AG08395 (cell line): Measurements from ENCODE around the gene CMTM6.
"Not testable (repeated sequence)": the region's sequence is repeated elsewhere in the genome, so short reads cannot be mapped to it uniquely, and the experiment has no call there.

Experiments used
- DNase-seq: peaks from one replicate; pipeline ENCODE4 v3.0.0; 2012; ENCODE audit warnings: mixed read lengths, low spot score

Gene CMTM6

DNA sequence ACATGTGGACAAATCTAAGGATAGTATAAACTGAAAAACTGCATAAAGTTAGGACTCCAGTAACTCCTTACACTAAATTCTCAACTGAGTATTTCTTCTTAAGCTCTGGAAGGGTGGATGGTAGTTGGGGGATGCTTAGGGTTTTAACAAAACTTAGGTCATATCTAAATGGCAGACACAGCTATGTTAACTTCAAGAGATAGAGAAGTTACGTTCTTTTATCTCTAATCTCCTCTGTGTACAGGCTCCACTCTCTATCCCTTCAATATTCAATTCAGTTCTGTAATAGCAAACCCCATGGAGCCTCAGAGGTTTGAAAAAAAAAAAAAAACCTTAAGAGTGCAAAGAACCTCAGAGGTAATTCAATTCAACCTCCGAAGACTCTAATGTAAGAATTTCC is 3.1 kb downstream of the CMTM6 start:
- no peak for DNase-seq

DNA sequence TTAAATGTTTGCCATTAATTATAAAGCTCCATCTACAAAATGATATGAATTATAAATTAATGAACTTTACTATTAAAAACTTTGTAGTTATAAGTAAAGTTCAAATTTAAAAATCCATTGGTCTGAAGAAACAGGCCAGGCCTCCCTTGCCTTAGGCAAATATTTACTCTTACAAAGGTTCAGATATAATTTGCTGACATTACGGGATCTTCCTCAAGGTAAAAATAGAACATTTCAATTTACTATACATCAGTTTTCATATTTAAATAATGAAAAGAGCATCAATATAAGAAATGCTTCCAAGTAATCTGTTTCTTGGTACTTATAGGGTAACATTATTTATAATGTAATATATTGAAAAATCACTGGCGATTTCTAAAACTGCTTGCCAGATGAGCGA is 3.7 kb downstream of the CMTM6 start:
- DNase-seq = no peak

DNA sequence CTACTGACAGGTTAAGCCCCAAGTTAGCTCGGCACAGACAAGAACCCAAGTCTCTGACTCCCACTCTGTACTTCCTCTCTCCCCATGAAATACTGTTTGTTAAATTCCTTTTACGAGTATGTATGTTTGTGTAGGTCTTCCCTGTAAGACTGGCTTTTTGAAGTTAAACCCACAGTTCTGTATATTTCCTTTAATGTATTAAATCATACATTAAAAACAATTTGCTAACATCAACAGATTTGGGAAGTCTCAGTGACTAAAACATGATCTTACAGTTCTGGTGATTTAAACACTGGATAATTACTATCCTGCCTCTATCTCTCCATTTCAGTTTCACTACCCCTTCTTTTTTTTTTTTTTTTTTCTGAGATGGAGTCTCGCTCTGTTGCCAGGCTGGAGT is 4.4 kb downstream of the CMTM6 start:
- DNase-seq = no peak

DNA sequence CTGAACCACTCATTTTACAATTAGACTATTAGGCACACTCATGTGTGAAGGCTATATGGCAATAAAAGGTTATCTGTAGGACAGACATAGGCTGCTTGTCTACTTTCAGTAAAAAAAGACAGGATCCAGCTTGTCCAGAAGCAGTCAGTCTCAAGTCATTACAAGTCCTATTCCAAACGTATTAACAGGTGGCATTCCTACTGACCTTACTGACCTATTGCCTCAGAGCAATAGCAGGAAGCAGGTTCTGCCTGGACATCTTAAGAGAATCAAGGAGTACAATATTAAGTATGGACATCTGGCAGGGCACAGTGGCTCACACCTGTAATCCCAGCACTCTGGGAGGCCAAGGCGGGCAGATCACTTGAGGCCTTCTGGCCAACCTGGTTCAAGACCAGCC is 7.0 kb downstream of the CMTM6 start:
- no peak for DNase-seq

DNA sequence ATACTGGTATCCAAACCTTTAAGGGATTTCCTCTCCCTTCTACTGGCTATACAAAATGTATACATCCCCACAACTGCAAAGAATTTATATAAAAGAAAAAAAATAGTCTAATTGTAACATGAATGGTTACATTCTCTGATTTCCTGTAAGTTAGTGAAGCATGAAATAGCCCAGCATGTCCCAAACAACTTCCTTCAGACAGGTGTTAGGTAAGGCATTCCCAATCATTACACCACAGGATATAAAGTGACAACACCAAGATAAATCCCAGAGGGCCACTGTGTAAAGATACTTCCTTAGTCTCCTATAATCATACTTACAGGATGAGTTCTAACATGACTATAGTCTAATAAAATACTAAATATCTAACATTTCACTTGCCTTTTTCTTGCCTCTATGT is 7.6 kb downstream of the CMTM6 start:
- DNase-seq = no peak

DNA sequence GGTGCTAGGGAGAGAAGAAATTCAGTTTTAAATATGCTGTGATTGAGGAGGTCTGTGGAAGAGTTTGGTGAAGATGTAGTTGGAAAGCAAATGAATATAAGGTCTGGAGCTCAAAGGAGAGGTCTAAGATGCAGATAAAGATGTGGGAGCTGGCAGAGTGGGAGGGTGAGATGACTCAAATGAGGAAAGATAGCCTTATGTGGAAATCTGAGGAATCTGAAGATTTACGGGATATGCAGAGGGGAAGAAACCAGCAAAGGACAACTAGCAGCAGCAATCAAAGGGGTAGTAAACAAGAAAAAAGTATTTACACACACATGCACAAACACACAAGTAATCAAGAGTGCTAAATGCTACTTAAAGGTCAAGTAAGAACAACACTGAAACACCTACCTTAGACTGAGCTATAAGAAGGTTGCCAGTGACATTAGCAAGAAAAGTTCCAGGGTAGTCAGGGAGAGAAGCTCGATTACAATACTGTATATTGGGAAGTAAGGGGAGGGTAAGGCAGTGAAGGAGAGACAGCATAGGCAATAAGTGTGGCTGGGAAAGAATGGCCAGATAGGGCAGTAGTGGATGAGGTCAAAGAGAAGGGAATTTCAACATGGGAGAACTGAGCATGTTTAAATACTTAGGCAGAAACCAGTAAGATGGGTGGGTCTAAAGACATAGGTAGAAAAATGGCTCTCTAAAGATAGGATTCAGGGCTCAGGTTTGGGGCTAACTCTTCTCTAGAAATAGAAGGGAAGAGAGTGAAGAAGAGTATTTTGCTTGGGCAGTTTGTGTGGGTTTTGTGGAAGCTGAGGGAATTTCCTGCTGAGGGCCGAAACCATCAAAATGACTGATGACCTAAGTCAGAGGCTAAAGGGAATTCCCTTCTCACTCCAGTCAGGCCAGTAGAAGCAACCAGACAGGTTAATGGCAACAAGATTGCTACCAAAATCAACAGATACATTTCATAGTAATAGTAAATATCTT is 8.9 kb downstream of the CMTM6 start:
- no peak for DNase-seq

DNA sequence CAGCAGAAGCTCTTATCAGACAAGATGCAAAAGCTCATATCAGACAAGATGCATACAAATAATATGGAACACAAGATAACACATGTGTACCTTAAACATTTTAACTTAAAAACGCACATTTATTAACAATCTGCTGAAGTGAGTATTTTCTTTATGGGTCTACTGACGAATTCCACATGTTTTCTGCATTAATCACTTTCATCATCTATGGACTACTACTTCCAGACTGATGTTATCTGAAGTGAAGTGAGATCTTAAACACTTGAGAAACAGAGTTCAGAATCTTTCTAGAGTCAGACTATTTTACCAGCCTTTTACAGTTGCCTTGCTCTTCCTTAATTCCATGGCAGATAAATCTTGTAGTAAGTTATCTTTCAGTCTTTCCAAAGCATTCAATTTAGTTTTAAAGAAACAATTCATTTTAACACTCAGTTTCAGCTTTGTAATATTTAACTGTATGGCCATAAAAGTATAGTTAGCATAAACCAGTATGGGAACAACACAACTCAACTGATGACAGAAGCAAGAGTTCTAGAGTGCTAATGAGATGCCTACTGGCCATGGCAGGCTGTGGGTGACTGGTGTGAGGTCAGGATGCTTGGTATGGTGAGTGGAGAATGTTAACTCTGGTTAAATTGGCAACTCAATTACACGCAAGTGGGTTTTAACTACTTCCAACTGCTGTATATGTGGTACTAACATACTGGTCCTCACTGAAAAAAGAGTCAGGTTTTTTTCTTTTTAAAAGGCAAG is 9.8 kb downstream of the CMTM6 start:
- no peak for DNase-seq

DNA sequence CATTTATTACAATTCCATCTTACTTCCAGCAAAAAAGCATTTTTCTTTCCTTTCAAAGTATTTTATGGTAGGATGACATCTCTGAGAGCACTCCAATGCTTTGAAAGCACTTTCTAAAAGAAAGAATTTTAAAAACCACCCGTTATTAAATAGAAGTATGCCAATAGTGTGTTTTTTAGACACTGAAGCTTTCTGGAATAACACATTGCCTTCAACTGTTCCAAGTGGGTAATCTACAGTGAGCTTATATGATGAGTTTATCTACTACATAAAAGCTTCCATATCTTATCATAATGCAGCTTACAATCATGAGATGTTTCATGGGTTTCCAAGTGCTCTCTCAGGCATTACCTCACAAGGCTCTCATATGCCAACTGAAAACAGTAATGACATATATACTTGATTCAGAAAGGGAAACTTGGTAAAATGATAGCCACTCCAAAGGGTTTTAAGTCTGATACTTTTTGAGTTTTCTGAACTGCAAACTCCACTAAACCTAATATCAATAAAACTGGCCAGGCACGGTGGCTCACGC is 14.1 kb downstream of the CMTM6 start:
- DNase-seq = no peak

DNA sequence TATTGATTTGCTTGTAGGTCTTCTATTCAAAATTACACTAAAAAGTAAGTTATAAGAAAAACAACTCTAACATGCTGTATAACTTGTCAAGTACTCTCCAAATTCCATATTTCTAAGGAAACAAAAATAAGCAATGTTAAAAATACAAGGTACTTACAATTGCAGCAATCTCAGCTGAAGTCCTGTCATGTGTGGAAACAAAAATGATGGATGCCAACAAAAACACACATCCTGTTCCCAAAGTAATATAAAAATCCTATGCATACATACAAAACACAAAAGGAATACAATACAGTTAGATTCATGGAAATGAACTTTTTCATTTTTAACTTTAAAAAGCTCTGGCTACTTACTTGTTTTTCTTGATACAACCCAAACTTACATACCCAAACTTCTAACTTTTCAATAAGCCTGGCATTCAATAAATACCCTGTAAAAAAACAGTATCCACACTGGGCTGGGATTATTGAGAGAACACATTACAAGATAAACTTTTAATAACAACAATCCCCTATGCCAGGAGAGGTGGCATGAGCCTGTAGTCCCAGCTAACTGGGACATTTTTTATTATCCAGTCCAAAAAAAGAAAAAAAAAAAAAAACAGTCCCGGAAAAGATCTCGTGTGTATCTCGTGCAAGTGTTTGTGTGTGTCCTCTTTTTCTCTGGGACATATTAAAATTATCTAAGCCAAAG is 14.7 kb downstream of the CMTM6 start:
- DNase-seq = no peak

DNA sequence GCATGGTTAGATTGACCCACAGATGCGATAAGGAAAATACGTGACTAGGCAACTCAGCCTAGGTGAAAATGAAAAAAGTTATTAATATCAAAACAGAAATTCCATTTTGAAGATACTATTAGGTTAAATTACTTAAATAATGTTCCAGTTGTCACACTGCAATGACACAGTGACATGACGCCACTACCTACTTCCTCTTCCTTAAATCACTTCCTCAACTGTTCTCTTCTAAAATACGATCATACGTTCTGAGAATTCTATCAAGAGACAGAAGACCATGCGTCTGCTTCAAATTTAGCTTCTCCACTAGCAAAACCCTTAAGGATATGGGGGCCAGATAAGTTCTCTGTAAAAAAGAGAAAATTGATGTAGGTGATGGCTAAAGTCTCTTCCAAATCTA is 18.2 kb downstream of the CMTM6 start:
- no peak for DNase-seq

DNA sequence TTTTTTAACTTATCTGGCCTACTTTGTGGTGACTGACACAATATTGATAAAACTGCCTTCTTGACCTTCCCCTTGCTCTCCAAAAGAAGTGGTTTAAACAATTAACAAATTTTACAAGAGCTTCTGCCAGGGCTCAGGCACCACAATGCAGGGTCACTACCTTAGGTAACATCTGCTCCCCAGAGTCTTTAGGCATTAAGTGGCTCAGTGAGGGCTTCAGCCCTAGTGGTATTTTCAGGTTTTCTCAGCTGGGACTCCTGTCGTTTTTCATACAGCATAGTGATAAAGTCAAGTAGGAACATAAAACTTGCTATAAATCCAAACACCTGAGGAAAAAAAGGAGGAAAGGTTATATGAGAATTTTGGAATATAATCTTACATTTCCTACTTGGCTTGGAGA is 18.9 kb downstream of the CMTM6 start:
- DNase-seq = no peak

DNA sequence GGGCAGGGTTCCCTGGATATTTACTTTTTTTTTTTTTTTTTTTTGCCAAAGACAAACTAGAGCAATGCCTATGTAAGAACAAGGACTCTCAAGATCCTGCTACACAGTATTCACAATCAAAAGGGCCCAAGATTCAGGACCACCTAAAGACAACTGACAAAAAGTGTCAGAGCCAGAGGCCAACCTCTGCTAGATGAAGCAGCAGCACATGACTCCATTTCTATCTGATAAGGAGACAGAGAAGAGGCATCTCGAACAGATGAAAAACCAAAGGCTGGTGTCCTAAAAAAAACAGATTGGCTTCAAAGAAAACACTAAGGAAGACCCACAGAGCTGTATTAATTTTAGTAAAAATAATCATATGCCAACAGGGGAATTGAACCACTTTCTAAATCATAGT is 20.0 kb downstream of the CMTM6 start:
- DNase-seq = no peak

DNA sequence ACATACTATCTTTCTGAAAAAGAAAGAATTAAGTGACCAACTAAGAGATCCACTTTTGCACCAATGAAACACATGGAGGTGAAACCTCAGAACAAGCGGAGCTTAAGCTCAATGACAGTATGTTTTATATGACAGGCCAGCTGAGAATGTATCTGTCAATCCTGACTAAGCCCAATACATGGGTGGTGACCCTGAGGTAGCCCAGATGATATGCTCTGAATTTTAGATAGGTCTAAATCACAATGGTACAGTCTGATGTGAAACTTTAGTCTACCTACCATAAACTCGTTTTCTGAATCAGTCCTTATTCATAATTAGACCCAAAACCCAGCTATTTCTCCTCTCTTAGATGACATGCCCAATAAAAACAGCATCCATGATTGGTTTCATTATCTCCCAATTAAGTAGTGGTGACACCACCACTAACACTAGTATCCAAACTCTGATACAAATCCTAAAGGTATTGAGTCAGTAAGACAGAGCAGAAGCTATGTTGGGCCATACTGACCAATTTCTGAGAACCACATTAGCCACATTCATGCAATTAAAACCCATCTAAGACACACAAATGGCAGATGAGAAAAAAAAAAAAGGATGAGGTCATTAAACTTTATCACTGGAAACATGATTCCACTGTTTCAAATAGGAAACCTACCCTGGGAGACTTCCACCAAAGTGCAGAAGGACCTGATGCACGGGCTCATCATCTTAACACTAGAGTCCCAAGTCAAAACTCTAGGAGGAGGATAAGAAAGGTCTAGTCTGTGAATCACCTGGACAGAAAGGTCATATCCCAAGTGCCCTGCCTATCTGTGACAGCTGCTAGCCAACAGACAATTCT is 20.6 kb downstream of the CMTM6 start:
- no peak for DNase-seq

DNA sequence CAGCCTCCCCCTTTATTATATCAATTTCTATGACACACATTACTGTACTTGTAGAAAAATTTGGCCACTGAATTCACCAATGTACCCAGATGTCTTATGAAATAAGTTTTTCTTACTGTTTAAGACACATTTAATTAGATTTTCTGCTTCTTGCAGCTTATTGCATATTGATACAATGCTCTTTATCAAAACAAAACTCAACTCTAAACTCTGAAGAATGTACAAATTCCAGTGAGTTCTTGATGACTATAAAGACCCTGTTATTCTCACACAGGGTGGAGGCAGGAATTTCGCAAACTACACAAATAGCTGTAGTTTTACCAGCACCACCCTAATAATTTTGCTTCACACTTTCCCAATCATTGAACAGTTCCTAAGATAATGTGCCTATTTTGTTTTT is 22.0 kb downstream of the CMTM6 start:
- DNase-seq = no peak

DNA sequence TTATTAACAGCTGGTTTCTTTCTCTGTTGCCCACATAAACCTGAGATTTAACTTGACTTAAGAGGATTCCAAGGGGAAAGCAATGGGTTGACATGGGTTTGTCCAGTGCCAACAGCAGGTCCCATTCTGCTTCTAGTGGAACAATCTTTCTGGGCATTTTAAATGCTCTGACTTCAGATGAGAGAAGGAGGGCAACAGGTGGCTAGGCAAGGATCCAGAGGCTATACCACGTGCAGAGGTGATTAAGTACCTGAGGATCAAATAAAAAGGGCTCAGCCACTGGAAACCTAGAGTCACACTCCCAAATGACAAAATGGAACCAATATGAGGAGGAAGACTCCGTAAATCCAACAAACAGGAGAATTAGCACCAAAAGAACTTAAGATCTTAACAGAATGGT is 28.5 kb downstream of the CMTM6 start:
- no peak for DNase-seq

DNA sequence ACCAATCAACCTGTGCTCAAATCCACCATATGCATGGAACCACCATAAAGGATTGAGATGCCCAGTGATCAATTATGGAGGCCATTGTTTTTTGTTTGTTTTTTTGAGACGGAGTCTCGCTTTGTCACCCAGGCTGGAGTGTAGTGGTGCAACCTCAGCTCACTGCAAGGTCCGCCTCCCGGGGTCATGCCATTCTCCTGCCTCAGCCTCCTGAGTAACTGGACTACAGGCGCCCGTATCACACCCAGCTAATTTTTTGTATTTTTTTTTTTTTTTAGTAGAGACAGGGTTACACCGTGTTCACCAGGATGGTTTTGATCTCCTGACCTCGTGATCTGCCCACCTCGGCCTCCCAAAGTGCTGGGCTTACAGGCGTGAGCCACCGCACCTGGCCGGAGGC is 30.5 kb downstream of the CMTM6 start:
- DNase-seq = not testable (repeated sequence)

DNA sequence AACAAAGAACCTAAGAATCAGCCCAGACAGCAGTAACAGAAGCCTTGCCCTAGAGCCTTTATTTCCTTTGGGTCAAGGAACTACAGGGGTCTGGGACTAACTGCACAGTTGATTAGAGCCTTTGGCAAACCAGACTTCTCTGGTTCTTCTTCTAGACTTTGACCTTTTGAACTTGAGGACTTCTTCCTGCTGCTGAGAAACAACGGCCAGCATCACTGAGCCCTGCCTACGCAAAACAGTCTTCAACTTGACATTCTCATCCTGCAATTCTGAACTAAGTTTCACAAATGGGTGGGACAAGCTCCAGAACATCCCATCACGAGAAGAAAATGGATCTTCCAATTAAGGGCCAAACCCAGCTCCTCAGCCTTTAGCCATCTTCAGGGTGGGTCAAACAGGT is 31.4 kb downstream of the CMTM6 start:
- no peak for DNase-seq

DNA sequence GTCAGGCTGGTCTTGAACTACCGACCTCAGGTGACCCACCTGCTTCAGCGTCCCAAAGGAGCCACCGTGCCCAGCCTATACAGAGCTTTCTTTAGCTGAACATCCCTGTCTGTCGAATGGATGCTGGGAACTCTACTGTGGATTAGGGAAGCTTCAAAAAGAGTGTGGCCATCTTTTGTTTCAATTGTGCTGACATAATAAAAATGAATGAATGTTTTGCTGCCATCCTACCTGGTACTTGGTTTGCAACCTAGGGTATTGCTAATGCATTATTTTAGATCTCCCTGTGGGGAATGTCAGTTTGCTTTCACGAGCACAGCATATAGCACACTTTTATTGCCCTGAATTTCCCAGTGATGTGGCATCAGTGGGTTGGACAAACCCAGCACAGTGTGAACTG is 32.3 kb downstream of the CMTM6 start:
- no peak for DNase-seq

DNA sequence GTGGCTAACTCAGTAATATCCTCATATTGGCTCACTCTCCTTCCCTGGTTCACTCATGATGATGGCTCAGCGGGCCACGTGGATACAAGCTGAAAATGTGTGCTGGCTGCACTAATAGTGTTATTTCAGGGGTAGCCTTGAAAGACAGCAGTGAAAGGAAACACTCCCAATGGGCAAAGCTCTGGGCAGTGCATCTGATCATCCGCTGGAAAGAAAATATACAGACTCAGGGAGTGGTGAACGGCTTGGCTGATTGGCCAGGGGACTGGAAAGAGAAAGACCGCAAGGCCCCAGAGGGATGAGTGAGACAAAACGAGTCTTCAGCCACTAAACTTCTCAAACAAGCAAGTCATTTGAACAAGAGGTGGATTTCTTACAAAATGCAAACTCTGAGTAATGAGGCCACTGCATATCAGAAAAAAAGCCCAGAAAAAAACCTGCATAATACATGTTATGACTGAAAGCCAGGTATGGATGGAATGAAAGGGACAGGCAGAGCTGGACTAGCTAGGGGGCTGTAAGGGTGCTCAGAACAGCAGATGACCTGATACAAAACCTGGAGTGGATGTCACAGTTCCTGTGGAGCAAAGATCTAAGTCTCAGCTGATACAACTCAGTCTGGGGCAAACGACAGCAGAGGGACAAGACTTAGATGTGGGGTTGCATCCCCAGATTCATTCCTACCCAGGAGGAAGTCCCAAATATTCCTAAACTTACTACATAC is 33.3 kb downstream of the CMTM6 start:
- no peak for DNase-seq

DNA sequence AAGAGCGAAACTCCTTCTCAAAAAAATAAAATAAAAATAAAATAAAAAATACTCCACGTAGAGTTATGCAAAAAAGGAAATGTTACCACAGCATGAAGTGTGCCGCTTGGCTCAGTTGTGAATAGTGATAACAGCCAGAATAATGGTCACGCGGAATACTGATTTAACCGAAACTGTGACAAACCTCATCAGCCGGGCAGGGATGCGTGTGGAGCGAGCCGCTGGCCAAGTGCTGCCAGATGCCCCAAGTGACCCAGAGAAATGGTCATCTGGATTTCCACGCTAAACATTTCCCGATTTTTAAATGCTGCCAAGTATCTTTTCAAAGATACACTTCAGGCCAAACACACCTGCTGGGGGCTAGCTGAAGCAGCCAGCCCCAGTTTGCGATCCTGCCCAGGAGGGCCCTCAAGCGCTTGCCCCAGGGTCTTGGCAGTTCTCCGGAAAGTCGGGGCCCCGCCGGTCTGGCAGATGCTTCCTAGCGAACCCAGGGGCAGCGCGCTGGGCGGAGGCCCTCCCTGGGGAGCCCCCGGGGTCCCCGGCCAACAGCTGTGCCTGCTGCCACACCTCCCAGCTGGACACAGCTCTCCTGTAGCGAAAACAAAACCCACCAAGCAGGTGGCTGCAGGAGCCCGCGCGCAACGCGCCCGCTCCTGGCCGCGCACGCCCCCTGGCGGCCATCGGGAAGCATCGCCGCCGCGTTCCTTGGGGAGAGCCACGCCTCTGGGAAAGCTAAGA is 35.1 kb downstream of the CMTM6 start:
- peak; percentile 85 for DNase-seq
